Jurkat, Clone E6-1 (cell line): ENCODE results near the gene SLC4A2.

Source experiments
- DNase-seq: peaks from one replicate; pipeline ENCODE4 v3.0.0-alpha.2; 2011; ENCODE audit warnings: low read depth, low spot score
- H3K4me3 ChIP-seq: 2 replicates; pipeline ENCODE4 v1.5.1; 2011; ENCODE audit warnings: mild to moderate bottlenecking, low read length, control low read depth, moderate library complexity

Gene SLC4A2

DNA sequence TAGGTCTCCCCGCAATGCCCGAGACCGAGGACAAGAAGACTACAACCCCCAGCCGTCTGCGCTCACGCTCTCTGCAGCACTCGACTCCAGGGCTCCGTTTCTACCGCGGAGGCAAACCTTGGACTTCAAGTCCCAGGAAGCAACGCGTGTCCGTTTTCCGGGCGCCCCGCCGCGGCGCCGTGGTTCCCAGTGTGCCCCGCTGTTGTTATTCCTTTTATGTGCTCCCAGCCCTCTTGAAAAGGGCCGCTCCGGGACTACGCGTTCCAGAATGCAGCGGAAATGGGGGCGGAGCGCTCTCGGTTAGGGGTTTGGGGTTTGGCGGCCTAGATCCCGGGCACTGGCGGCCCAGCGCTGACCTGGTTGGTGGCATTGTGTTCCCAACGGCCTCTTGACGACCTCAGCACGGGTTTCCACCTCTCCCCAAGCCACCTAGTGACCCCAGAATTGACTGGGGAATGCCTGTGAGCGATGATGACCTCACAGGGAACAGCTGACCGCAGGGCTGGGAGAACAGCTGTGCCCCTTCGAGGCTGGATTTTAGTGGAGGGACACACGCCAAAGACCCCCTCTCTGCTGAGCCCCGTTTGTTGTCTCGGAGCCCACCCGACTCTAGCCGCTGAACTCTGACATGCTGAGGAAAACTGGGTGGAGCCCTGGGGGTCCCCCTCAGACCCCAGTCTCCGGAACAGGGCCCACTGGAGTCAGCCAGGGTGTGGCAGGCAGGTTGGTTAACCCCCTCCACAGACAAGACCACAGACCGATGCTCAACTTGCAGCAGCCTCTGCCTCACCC, 1.2 kb upstream of the SLC4A2 start:
- DNase-seq, result peak; percentile 99
- peak overlapping the region; percentile 91 for H3K4me3 ChIP-seq

DNA sequence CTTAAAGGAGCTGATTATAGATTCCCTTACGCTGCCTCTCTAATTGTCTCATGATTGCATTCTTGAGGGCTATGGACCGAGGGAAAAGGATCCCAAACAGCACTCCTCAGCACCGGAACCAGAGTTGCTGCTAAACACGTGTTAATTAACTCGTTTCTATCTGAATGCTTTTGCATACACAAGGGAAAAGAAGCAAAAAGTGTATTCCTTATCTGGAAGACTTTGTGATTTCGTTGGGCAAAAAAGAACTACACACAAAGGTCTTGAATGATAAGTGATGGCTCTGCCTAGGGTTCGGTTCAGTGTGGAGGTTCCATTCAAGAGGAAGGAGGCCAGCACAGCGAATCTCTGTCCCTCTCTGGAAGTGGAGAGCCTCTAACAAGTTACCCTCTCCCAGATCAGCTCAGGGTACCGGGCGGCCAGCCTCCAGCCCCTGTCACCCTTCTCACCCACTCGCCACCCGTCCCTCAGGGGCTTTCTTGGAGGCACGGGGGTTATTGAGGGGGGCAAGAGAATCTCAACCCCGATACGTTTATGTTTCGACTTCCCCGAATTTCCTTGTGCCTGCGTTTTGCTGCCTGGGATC, 515 bp upstream of the SLC4A2 start:
- DNase-seq, result no peak
- peak overlapping the region; percentile 91 for H3K4me3 ChIP-seq

DNA sequence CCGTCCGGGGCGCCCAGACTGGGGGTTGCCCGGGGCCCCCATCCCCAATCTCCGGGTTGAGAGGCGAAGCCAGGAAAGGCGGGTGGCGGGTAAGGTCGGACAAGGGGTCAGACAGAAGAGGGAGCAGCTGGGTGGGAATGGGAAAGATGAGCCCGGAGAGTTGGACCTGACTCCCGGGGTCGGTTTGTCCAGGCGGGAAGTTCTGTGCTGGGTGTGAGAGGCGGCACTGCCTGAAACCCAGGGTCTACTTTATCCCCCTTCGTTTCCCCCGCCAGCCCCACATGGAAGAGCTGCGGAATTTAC, 675 bp downstream of the SLC4A2 start:
- DNase-seq, result no peak
- H3K4me3 ChIP-seq, result peak overlapping the region; percentile 81

DNA sequence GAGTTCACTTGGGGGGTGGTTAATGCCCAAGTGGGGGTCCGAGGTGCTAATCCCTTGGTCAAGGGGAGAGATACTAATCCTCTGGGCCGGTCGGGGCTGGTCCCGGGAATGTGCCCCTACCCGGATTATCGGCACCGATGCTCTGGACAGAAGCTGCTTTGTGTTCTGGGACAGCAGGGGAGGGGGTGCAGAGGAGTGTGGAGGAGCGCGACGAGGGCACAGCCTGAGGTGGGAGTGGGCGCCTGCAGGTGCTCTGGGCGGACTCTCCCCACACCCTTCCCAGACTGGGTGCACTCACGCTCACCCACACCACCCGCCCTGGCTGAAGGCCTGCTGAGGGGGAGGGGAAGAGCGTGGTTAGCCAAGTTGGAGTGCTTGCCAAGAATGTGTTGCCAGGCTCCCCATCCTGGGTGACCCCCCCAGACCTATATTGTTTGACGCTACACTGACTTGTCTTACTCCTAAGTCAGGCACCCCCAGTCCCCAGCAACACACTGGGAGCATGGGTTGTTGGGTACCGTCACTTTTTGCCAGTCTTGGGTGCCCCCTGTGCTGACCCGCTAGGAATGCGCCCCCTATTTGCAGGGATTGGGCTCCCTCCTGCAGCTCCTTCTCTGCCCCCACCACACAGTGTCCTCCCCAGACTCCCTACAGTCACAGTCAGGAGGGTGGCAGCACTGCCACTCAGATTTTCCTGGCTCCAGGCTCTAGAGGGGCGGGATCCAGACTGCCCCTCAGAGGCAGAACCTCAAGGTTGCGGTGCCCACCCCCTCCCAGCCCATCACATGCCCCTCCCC, 1.2 kb downstream of the SLC4A2 start:
- no peak for DNase-seq
- H3K4me3 ChIP-seq, result peak overlapping the region; percentile 81

DNA sequence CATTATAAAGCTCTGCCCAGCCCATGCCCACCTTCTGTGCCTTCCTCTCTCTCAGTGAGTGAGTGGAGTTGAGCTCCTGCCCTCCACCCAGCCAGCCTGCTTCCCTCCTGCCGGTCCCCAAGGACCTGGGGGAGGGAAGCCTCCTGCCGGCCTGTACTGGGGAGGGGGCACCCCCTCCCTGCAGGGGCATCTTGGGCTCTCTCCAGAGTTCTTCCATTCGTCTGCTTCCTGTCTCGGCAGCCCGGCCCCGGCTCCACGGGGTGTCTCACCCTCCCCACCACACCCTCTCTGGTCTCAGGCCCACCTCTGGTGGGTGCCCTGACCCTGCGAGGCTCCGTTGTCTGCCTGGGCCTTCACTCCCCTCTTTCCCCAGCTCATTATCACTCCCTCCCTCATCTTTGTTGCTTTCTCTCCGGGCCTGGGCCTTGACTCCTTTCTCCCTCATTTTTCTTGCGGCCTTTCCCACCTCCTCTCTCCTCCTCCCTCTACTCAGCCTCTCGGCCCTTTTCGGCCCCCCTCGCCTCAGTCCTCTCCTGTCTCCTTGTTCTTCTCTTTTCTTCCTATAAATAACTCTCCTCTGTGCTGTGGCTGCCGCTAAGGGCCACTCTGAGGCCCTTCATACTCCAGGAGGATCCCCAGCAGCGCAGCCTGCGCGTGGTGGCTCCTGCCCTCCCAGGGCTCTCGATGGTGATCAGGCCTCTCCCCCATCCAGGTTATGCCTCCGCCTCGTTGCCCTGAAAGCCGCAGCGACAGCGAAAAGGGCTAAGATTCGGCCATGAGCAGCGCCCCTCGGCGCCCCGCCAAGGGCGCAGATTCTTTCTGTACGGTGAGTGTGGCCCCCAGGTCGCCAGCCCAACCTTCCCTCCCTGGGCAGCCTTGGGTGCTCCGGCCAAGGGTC, 2.1 kb downstream of the SLC4A2 start:
- no peak overlapping the region for H3K4me3 ChIP-seq
- DNase-seq, result no peak

DNA sequence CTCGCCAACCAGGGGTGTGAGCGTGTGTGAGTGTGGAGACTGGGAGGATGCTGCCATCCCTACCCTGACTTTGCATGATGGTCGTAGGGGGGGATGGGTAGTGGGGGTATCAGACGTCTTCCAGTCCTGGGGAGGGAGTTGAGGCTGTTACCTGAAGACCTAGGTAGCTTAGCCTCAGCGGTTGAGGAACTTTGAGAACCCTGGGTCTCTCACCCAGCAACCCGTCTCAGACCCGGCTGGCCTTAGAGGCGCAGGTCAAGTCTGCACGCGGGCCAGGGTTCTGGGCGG, 2.7 kb downstream of the SLC4A2 start:
- DNase-seq, result no peak
- H3K4me3 ChIP-seq, result no peak overlapping the region

DNA sequence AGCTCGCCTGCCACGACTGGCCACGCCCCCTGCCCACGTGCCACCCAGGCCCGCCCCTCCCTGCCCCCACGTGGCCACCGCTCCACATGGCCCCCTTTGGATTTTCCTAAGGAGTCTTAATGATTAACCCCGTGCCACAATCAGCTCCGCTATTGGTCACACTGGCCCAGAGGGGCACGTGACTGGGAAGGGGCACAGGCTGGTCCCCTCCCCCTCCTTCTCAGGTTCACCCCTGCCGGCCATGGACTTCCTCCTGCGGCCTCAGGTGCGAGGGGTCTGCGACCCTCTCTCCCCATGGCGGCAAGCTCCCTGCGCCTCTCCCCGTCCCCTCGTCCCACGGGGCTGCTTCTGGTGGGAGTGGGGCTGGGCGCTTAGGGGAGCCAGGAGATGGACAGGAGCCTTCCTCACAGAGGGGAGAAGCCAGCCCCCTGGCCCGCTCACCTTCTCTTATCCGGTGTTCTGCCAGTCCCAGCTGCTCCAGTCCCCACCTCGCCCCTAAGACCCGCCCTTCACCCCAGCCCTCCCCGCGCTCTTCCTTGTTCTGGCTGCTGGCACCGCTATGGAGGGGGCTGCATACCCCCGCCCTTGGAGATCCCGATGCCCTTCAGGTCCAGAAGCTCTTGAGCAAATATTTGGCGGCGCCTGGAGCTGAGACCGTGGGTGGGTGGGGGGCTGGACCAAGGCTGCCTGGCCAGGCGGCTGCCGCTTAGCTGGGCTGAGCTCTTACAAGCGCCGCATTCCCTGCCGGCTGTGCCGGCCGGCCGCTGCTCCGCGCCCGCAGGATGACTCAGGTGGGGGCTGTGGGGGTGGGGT, 3.2 kb downstream of the SLC4A2 start:
- H3K4me3 ChIP-seq, result no peak overlapping the region
- DNase-seq, result no peak

DNA sequence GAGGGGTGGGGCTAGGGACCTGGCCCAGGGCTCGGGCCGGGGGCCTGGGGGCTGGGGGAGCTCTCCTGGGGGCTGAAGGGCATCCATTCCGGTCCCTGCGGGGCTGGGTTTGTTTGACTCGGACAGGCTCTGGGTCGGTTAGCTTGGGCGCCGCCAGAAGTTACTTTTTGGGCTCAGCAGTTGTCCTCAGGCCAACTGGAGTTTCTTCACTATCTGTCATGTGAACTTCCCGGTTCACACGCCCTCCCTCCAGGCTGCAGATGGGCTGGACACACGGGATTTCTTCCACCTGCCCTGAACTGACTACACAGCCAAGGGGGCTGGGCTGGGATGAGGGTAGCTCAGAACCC, 3.8 kb downstream of the SLC4A2 start:
- no peak overlapping the region for H3K4me3 ChIP-seq
- DNase-seq, result no peak

DNA sequence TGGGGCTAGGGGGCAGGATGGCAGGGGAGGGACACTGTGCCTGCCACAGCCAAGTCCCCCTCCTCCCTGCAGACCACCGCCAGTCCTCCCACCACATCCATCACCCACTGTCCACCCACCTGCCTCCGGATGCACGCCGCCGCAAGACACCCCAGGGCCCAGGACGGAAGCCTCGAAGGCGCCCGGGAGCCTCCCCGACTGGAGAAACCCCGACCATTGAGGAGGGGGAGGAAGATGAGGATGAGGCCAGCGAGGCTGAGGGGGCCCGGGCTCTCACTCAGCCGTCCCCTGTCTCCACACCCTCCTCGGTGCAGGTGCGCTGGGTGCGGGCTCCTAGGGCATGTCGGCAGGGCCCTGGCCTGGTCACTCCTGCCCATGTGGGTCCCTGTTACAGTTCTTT, 5.1 kb downstream of the SLC4A2 start:
- no peak for DNase-seq
- no peak overlapping the region for H3K4me3 ChIP-seq

DNA sequence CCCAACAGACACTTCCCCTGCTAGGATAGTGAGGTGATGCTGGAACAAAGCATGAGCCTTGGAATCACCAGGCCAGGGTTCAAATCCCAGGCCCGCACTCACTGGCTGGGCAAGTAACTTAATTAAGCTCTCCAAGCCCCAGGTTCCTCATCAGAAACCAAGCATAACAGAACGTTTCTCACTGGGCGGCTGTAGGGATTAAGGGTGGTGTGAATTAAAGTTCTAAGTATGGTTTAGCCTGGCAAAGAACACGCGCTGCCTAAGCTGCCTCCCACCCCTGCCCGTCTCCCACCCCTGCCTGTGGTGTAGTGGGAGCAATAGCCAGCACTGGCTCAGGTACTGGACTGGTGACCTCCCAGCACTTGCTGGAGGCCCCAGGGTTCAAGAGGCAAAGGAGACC, 5.6 kb downstream of the SLC4A2 start:
- DNase-seq, result no peak
- no peak overlapping the region for H3K4me3 ChIP-seq

DNA sequence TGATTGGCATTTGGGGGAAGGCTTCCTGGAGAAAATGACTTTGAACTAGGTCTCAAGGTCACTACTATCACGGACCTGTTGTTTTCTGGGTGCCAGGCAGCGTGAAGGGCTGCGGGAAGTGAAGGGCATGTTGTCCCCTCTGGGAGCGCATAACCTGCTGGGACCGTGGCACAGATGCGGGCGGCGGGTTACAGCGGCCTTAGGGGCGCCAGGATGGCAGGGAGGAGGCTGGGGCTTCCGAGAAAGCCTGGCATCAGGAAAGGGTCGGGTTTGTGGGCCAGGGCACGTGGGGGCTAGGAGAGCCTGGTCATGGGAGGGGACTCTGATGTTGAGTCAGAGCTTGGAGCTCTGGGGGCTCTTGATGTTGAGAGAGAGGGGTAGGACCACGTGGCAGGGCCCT, 6.1 kb downstream of the SLC4A2 start:
- no peak for DNase-seq
- H3K4me3 ChIP-seq, result no peak overlapping the region

DNA sequence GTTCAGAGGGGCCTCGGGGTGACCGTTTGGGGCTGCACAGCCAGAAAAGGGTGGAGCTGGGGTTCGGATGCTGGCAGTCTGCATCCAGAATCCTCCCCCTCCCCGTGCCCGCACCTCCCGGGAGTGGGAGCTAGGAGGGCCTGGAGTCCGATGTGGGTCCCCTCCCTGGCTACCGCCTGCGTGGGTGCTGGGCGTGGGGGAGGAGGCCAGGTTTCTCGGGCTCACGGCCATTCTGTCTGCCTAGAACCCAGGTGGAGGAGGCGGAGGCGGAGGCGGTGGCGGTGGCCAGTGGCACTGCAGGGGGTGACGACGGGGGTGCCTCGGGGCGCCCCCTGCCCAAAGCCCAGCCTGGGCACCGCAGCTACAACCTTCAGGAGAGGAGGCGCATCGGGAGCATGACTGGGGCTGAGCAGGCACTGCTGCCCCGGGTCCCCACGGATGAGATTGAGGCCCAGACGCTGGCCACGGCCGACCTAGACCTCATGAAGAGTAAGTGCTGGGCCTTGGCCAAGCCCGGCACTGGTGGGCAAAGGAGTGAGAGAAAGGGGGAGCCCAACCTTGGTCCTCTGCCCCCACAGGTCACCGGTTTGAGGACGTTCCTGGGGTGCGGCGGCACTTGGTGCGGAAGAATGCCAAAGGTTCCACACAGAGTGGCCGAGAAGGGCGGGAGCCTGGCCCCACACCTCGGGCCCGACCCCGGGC, 7.0 kb downstream of the SLC4A2 start:
- no peak for DNase-seq
- H3K4me3 ChIP-seq, result no peak overlapping the region

DNA sequence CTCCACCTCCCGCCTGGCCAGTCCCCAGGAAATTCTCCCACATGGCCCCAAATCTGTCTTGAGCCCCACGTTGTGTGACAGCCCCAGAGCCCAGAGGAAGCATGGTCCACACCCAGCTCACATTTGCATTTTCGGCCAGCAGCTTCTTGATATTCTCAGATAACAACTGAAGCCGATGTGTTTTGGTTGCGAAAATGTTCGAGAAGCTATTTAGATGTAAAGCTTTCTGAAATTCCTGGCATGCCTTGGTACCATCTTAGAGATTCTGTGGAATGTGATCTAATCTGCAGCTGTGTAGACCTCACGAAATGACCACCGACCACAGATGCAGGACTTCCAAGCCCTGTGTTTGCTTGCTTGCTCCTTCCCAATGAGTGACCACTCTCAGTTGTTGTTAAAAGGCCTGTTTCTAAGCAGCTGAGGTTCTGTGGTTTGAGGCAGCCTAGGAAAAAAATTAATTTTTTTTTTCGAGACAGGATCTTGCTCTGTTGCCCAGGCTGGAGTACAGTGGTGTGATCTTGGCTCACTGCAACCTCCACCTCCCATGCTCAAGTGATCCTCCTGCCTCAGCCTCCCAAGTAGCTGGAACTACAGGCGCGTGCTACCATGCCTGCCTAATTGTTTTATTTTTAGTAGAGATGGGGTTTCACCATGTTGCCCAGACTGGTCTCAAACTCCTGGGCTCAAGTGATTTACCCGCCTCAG, 8.8 kb downstream of the SLC4A2 start:
- DNase-seq, result no peak
- H3K4me3 ChIP-seq, result no peak overlapping the region

DNA sequence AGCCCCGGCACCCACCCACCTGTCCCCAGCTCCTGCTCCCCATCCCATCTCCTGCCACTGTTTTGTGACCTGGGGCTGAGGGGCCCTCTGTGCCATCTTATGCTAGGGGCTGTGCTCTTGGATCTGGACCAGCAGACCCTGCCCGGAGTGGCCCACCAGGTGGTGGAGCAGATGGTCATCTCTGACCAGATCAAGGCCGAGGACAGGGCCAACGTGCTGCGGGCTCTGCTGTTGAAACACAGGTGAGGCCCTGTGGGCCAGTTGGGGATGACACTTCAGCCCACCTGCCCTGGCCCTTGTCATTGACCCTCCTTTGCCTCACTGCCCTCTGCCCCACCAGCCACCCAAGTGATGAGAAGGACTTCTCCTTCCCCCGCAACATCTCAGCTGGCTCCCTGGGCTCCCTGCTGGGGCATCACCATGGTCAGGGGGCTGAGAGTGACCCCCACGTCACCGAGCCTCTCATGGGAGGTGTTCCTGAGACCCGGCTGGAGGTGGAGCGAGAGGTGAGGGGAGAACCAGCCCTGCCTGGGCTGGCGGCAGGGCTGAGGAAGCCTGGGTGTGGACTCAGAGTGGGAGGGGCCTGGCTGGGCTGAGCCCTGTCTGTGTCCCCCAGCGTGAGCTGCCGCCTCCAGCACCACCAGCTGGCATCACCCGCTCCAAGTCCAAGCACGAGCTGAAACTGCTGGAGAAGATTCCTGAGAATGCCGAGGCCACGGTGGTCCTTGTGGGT, 10.6 kb downstream of the SLC4A2 start:
- no peak overlapping the region for H3K4me3 ChIP-seq
- no peak for DNase-seq

DNA sequence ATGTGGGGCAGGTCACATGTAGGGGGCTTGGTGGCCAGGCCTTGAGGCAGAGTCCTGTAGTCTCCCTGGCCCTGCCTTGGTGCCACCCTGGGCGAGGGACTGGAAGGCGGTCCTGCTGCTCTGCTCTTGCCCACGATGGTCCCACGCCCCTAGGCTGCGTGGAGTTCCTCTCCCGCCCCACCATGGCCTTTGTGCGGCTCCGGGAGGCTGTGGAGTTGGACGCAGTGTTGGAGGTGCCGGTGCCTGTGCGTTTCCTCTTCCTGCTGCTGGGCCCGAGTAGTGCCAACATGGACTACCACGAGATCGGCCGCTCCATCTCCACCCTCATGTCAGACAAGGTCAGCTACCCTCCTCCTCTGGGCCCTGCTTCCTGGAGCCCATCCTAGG, 11.2 kb downstream of the SLC4A2 start:
- no peak for DNase-seq
- H3K4me3 ChIP-seq, result no peak overlapping the region

DNA sequence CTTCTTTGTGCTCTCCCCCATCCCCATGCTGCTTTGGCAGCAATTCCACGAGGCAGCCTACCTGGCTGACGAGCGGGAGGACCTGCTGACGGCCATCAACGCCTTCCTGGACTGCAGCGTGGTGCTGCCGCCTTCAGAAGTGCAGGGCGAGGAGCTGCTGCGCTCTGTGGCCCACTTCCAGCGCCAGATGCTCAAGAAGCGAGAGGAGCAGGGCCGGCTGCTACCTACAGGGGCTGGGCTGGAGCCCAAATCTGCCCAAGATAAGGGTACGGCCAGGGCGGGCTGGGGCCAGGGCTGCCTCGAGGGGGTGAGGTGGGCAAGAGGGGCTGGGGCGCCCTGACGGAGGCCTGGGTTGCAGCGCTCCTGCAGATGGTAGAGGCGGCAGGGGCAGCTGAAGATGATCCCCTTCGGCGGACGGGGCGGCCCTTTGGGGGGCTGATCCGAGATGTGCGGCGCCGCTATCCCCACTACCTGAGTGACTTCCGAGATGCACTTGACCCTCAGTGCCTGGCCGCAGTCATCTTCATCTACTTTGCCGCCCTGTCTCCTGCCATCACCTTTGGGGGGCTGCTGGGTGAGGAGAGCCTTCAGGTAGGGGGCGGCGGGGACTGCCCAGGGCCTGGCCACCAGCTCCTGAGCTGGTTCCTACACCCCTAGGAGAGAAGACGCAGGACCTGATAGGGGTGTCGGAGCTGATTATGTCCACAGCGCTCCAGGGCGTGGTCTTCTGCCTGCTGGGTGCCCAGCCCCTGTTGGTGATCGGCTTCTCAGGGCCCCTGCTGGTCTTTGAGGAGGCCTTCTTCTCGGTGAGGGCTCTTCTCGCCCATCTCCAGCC, 11.9 kb downstream of the SLC4A2 start:
- no peak for DNase-seq

More for the DNA sequence above, 11.9 kb downstream of the SLC4A2 start:
- H3K4me3 ChIP-seq, result no peak overlapping the region
